GM19397 (cell line): Measurements from ENCODE around the gene OR4A15.

Experiments used
- ATAC-seq: cut with Tn5 transposase; IDR thresholded peaks from one replicate; pipeline ENCODE4 v1.9.1; 2021; ENCODE audit warnings: mild to moderate bottlenecking, moderate library complexity; ENCODE audit not compliant: unreplicated experiment

The OR4A15 gene

GRCh38 chr11:55367674-55368073 is at the start of gene OR4A15:
Gene OR4A15 (plus strand): TSS chr11:55367974. CDS start chr11:55367974, 0 bp downstream.
- ATAC-seq, result no peak

- no peak for ATAC-seq
These were observed 43.3 kb upstream of the OR4A15 start for GRCh38 chr11:55324500-55324899.

- no peak for ATAC-seq
These were observed 24.9 kb upstream of the OR4A15 start, which contains the start of gene OR4A16 for GRCh38 chr11:55342901-55343300. Gene OR4A16 (plus strand): TSS chr11:55343201. CDS start chr11:55343201, 0 bp downstream.

- ATAC-seq, result no peak
These were observed 22.5 kb upstream of the OR4A15 start for GRCh38 chr11:55345306-55345705.

GRCh38 chr11:55349032-55349431 is 18.7 kb upstream of the OR4A15 start:
- no peak for ATAC-seq

- ATAC-seq, result no peak
These were observed 10.1 kb upstream of the OR4A15 start for GRCh38 chr11:55357560-55358184.

DNA sequence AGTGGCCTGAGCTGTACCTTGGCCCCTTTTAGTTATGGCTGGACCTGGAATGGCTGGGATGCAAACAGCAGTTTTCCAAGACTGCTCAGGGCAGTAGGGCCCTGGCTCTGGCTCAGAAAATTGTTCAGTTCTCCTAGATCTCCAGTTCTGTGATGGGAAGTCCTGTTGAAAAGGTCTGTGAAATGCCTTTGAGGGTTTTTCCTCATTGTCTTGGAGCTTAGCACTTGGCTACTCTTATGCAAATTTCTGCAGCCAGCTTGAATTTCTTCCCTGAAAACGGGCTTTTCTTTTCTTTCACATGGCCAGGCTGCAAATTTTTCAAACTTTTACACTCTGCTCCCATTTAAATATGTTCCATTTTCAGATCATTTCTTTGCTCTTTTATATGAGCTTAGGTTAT is 33.2 kb downstream of the OR4A15 start:
- no peak for ATAC-seq
